KOPT-K1 (cell line): ENCODE results near the gene SEMA5A.

ENCODE experiments used
- H3K27ac ChIP-seq: fragments of 200-600 bp; sonication (generic); 2 replicates; pipeline ENCODE4 v1.5.1; 2016; ENCODE audit warnings: antibody characterized with exemption, mild to moderate bottlenecking, low read depth, low read length; ENCODE audit not compliant: poor library complexity, severe bottlenecking
- H3K36me3 ChIP-seq: fragments of 200-600 bp; sonication (generic); 2 replicates; pipeline ENCODE4 v1.5.1; 2017; ENCODE audit warnings: antibody characterized with exemption, mild to moderate bottlenecking, low read length, moderate library complexity; ENCODE audit not compliant: insufficient read depth
- H3K9me3 ChIP-seq: fragments of 200-600 bp; sonication (generic); 2 replicates; pipeline ENCODE4 v1.5.1; 2017; ENCODE audit warnings: antibody characterized with exemption, low read length, mild to moderate bottlenecking; ENCODE audit not compliant: insufficient read depth, poor library complexity, severe bottlenecking

SEMA5A gene

GRCh38 chr5:8993031-8993430 is 552.8 kb downstream of the SEMA5A start:
- Histone ChIP-seq H3K27ac (no peak overlapping the region), H3K9me3 (no peaks in the 10 kb centered on the region), H3K36me3 (no peaks in the 10 kb centered on the region)
